Amniotic stem cell (primary cell): ENCODE measurements around the gene PDCD11.
"Not testable (repeated sequence)": the region's sequence is repeated elsewhere in the genome, so short reads cannot be mapped to it uniquely, and the experiment has no call there.

ENCODE experiments used
- DNase-seq: peaks from one replicate; lab custom pipeline; 2025; lab: John Stamatoyannopoulos, UW

Gene PDCD11

DNA sequence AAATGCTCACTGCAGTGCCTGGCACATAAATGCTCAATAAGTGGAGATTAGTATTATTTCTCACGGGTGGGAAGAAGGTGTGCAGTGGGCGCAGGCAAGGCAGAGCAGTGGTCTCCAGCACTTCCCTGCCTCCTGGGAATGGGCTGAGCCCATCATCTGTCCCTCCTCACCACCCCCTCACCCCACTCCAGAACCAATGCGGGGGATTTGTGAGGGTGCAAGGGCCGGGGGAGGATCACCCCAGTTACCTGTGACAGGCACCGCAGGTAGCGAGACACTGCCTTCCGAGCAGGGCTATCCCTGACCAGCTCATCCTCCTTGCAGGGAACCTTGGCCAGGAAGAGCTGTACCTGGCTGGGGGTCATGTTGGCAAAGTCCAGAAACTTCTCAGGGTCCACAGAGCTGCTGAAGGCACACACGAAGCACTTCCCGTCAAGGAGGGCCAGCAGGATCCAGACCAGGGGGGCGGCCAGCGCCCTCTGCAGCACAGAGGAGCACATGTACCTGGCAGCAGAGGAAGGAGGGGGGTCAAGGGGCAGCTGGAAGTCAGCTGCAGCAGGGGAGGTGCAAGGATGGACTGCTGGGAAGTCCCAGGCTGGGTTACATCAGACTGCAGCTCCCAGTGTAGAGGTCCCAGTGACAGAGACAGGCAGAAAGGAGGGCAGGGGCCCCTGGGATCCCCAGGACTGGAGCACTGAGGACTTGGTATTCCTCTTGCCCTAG is 79.8 kb downstream of the PDCD11 start:
- DNase-seq = no peak

DNA sequence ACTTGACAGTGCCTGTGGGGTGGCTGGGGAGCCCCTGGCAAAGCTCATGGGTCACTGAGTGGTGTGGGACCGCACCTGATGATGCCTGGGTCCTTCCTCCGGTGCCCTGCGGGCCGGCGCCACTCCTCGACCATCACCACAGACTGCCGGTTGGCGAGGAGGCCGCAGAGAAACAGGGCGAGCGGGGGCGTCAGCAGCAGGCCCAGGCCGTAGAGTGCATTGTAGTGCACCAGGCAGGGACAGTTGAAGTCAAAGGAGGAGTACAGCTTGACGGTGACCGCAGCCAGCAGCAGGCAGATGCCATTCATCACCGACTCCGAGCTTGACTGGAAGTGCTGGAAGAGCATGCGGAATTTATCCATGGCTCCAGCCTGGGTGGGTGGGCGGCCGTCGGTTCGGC is 82.2 kb downstream of the PDCD11 start:
- DNase-seq = no peak

DNA sequence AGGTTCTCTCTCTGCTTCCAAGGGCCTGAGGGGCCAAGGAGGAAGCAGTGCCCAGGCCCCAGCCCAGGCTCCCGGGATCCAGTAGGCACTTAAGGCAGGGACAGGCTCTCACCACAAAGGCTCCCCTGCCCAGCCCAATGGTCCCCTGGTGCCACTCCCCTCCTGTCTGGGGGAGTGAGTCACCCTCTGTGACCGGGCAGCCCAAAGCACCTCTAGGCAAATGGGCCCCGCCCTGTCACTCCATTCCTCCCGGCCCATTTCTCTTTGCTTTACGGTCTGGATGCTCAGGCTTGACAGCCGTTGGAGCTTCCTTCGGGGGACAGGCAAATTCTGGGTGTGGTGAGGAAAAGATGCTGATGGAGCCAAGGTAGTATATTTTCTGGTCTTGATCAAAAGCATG is 82.7 kb downstream of the PDCD11 start, which contains the start of gene CALHM3:
TSS of gene CALHM3 (minus strand) at position 106 of the 400 bp plus-strand sequence. CDS start 208 bp downstream, outside the sequence.
- DNase-seq = no peak

DNA sequence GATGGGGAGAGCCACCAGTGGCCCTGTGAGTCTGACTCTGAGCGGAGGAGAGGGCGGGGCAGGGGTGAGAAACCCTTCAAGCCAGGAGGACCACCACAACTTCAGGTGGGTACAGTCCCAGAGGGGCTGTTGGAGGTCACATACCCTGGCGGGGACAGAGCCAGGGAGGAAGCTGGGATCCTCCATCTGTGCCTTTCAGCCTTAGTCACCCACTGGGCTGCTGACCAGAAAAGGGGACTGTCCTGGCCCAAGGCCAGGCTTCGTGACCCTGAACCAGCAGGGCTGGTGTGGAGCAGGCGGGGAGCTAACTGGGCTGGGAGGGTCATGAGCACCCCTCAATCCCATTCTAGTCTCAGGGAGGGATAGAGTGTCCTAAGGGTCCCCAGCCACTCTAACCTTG is 84.1 kb downstream of the PDCD11 start:
- no peak for DNase-seq

DNA sequence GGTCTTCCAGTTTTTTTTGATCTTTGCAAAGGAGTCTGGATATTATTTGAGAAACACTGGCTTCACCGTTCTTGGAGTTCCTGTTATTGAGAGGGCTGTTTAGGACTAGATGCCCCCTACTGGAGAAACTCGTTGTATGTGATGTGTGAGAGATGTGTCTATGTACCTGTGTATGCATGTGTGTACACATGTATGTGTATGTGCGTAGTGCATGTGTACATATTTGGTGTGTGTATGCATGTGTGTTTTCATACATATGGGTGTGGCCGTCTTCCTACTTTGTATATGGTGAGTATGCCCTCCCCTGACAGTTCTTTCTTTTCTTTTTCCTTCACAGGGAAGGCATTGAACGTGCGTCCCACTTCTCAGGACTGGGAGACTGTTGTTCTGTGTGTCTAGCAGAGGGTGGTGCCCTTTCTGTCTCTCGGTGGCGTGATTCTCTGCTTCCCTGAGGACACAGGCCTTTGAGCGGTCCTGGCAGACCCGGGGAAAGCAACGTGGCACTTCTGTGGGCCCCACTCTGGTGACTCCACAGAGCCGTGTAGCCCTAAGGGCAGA is 85.6 kb downstream of the PDCD11 start:
- peak; percentile 20 for DNase-seq

DNA sequence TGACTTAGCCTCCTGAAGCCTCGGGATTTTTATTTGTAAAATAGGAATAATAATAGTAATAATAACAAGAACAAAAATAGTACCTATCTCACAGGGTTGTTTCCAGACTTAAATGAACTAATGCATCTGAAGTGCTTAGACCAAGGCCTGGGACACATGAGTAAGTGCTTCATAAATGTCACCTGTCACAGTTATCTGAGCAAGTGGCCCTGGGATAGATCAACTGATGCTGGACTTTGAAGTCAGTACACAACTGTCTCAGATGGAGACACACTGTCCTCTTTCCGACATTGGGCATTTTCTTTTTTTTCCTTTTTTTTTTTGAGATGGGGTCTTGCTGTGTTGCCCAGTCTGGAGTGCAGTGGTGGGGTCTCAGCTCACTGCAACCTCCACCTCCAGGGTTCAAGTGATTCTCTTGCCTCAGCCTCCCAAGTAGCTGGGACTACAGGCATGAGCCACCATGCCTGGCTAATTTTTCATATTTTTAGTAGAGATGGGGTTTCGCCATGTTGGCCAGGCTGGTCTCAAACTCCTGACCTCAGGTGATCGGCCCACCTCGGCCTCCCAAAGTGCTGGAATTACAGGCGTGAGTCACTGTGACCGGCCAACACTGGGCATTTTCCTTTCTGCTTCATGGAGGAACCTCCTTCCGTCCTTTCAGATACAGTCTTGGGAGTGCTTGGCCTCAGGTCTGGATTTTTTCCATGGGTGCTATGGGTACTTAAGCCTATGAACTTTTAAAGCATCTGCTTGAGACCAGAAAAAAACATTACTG is 90.4 kb downstream of the PDCD11 start:
- DNase-seq = not testable (repeated sequence)

DNA sequence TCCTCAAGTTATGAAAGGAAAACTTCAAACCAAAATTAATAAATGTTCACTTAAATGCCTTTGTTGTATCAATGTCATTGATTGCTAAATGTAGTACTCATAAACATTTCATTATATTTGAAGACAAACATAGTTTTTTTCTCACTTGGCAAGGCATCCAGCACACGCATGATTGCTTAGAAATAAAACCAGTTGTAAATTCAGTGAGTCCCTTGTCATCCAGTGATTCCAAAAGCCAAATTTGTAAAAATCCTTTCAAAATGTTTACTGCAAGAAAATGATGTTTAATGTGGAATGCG is 90.9 kb downstream of the PDCD11 start:
- no peak for DNase-seq

DNA sequence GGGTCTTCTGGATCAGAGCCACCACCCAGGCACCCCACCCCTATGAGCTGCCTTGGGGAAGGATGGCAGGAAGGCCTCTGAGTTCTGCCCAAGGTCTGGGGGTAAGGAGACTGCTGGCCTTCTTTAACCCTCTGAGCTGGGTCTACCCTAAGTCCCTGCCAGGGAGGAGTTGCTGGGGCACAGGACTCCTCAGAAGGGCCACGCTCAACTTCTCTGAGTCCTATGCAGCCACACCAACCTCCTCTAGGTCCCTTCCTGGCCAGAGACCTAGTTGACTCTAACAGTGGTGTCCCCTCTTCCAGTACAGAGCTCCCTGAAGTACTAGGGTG is 94.5 kb downstream of the PDCD11 start:
- DNase-seq = no peak

DNA sequence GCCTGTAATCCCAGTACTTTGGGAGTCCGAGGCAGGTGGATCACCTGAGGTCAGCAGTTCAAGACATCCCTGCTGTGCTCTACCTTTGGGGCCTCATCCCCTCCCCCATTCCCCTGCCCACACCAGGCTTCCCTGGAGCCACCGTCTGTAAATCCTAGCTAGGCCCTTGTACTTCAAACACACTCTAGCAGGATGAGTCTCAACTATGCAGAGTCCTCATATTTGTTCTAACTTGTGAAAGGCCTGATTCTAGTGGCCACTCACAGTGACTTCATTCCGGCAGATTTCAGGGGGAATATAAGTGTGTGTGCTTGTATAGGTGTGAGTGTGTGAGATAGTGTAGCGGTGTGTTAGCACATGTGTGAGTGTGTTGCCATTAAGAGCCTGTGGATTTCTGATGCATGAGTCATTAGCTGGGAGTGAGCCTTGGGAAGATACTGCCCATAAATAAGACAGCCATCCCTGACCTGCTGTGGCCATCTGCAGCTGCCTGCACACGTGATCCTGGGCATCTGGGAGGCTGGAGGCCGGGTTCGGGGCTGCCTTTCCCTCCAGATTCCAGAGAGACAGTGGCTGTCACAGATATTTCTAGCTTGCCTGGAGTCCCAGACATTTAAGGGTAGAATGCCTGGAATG is 95.4 kb downstream of the PDCD11 start:
- peak; percentile 69 for DNase-seq

DNA sequence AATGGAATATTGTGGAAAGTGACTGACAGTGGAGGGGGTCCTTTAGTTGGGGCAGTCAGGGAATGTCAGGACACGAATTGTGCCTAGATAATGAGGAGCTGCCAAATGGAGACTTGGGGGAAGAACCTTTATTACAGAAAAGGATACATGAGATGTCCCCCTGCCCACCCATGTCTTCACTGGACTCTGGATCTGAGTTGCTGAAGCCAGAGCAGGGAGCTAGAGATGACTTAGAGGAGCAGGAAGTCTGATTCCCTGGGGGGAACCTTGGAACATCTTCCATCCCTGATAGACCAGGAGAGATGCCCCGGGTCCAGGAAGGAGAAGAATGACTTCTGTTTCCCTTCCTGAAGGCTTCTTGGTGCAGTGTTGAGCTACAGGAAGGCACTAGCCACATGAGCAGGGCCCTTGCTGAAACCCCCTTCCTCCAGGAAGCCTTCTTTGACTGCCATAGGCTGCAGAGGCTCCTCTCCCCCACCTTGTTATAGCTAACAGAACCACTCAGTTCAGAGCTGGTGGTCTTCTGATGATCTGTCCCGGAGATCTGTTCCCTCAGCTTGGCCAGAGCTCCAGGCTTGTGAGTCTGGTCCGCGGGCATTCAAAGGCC is 96.3 kb downstream of the PDCD11 start:
- DNase-seq = no peak

DNA sequence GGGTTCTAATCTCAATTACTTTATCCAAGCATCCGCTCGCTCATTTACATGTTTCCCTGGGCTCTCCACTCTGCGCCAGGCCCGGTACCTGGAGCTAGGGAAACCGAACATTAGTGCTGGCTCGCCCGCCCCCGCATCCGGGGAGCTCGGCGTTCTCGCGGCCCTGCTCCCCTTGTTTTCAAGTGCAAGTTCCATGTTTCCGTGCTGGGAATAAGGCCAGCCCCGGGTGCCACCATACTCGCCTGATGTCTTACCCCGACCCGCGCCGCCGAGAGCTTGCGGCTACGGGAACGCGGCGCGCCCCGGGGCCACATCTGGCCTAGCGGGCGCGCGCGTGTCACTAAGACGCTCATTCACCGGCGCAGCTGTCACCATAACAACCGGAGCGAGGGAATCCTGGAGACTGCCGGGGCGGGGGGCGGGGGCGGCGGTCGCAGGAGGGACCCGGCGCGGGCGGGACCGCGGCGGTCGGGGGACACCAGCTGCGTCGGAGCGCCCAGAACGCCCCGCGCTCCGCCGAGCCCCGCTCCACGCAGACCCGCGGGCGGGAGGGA is 97.0 kb downstream of the PDCD11 start, which contains the start of gene NEURL1:
TSS of gene NEURL1 (plus strand) at position 344 of the 554 bp plus-strand sequence. CDS start 683 bp downstream, outside the sequence.
- no peak for DNase-seq

DNA sequence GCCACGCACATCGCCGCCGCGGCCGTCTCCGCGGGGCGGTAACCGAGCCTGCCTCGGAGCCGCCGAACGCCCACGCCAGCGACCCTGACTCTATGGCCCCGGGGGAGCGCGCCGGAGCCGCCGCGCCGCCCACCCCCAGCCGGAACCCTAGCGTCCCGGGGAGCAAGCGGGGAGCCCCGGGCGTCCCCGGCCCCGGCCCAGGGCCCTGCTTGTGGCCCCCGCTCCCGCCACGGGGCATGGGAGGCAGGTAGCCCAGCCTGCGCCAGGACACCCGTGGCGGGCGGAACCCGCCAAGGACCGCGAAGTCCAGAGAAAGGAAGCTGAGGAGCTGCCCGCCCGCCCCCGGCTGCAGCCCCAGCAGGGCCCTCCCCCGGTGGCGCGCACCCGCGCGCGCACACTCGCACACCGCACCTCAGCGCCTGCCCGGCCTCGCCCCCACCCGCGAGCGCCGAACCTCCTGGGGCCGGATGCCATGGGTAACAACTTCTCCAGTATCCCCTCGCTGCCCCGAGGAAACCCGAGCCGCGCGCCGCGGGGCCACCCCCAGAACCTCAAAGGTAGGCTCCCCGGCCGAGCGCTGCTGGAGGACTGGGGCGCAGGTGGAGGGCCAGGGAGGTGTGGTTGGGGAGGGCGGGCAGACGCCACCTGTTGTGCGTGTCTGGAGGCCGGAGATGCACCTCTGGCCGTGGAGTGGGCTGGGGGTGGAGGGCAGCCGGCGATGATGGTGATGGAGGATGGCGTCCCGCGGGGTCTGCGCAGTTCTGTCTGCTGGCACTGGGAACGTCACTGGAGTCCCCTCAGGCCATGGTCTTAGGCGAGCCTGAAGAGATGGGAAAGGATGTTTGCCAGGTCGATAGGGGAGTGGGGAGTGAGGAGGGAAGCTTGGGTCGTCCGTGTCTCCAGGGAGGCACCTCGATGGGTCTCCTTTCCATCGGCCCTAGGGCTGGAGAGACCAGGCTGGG is 97.8 kb downstream of the PDCD11 start:
- no peak for DNase-seq

DNA sequence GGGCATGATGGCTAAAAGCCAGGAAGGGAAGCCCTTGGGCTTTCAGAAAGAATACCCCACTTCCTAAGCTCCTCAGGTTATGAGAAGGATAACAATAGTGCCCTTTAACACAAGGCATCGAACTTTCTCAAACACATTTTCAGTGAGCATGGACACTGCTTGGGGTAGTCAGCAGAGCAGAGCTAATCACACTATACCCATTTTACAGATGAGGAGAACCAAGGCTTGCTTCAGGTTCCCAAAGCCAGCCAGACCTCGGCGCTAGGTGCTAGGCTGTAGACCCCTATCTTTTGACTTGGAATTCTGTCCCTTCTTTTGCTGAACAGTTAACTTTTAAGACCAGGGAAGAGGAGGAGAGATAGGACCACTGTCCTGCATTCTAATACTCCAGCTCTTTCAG is 98.9 kb downstream of the PDCD11 start:
- DNase-seq = no peak
